ENCODE data around the gene GALNT10. TPM values are rescaled to one million over a fixed set of nuclear protein-coding genes. Genes with fewer than 3 reads are reported as not detected.

Gene GALNT10
- total RNA-seq, 2 donors from 2014 or later = 30.2 to 43.4 TPM

DNA sequence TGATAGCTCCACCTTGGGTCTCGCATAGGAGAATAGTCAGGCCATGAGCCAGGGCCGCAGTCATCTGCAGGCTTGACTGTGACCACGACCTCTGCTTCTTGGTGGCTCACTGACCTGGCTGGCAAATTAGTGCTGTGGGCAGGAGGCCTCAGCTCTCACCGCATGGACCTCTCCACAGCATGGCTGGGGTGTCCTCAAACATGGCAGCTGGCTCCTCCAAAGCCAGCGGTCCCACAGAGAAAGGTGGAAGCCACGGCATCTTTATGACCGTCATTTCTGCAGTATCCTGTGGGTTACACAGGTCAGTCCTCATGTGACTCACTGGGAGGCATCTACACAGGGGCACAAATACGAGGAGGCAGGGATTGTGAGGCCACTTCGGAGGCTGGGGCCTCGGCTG lies 212.1 kb downstream of the GALNT10 start:
- TF ChIP-seq, protein P1, sequence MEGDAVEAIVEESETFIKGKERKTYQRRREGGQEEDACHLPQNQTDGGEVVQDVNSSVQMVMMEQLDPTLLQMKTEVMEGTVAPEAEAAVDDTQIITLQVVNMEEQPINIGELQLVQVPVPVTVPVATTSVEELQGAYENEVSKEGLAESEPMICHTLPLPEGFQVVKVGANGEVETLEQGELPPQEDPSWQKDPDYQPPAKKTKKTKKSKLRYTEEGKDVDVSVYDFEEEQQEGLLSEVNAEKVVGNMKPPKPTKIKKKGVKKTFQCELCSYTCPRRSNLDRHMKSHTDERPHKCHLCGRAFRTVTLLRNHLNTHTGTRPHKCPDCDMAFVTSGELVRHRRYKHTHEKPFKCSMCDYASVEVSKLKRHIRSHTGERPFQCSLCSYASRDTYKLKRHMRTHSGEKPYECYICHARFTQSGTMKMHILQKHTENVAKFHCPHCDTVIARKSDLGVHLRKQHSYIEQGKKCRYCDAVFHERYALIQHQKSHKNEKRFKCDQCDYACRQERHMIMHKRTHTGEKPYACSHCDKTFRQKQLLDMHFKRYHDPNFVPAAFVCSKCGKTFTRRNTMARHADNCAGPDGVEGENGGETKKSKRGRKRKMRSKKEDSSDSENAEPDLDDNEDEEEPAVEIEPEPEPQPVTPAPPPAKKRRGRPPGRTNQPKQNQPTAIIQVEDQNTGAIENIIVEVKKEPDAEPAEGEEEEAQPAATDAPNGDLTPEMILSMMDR (conservative IDR thresholded peaks at IDR 0.05) = no peak
- H3K4me1 ChIP-seq (ENCODE audit: control insufficient read depth, insufficient read depth, low read length) = peaks cover 7% of the 10 kb centered on the region
- H3K27ac ChIP-seq (ENCODE audit: low read depth, low read length) = no peak overlapping the region
- Mint-ChIP-seq H3K36me3 (ENCODE audit: low read depth) (no peaks in the 10 kb centered on the region), H3K9me3 (no peaks in the 10 kb centered on the region), H3K4me3 (no peak overlapping the region), H3K27ac (no peak overlapping the region), H3K27me3 (ENCODE audit: insufficient read depth) (peaks cover 55% of the 10 kb centered on the region), H3K4me1 (peaks cover 19% of the 10 kb centered on the region)
- DNase-seq = no peak
- peaks cover 17% of the 10 kb centered on the region for H3K36me3 ChIP-seq (ENCODE audit: control insufficient read depth, insufficient read depth, low read length)
- no peaks in the 10 kb centered on the region for H3K9me3 ChIP-seq (ENCODE audit: control insufficient read depth, low read length)
- 94 to 100% methylated on average over 7 to 10 of the region's 10 CpGs for WGBS, 2 experiments (ENCODE audit: insufficient coverage in 1 of 2, insufficient read length in 1 of 2)
- H3K4me3 ChIP-seq (ENCODE audit: low read length) = no peak overlapping the region
- H3K9ac ChIP-seq (ENCODE audit: extremely low read depth, low read length, poor library complexity, severe bottlenecking) = no peak overlapping the region
- no peaks in the 10 kb centered on the region for H3K27me3 ChIP-seq (ENCODE audit: control insufficient read depth, insufficient read depth, low read length, poor library complexity, severe bottlenecking)

DNA sequence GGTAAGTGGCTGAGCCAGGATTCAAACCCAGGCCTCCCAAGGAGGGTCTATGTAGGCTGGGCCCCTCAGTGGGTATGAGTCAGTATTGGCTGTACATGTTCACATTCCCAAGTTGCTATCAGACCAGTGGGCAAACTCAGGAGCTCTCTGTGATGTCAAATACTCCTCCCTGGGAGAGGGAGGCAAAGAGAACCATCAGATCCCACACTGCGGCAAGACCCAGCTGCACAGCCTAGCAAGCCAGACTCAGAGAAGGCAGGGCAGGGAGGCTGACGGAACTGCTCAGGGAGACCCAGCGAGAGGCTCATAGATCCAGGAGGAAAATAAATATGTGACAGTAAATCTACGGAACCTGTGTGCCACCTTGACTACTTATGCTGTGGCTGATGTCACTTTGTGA lies 212.7 kb downstream of the GALNT10 start:
- Mint-ChIP-seq H3K27ac (no peak overlapping the region), H3K27me3 (ENCODE audit: insufficient read depth) (peaks cover 56% of the 10 kb centered on the region), H3K4me3 (no peak overlapping the region), H3K9me3 (no peaks in the 10 kb centered on the region), H3K4me1 (peaks cover 25% of the 10 kb centered on the region), H3K36me3 (ENCODE audit: low read depth) (no peaks in the 10 kb centered on the region)
- 96 to 100% methylated on average over 3 to 4 of the region's 4 CpGs for WGBS, 2 experiments (ENCODE audit: insufficient coverage in 1 of 2, insufficient read length in 1 of 2)
- DNase-seq = no peak
- H3K4me3 ChIP-seq (ENCODE audit: low read length) = no peak overlapping the region
- no peaks in the 10 kb centered on the region for H3K27me3 ChIP-seq (ENCODE audit: control insufficient read depth, insufficient read depth, low read length, poor library complexity, severe bottlenecking)
- H3K9ac ChIP-seq (ENCODE audit: extremely low read depth, low read length, poor library complexity, severe bottlenecking) = no peak overlapping the region
- TF ChIP-seq, protein P1 (conservative IDR thresholded peaks at IDR 0.05) = no peak
- no peak overlapping the region for H3K27ac ChIP-seq (ENCODE audit: low read depth, low read length)
- H3K36me3 ChIP-seq (ENCODE audit: control insufficient read depth, insufficient read depth, low read length) = peaks cover 17% of the 10 kb centered on the region
- peaks cover 11% of the 10 kb centered on the region for H3K4me1 ChIP-seq (ENCODE audit: control insufficient read depth, insufficient read depth, low read length)
- H3K9me3 ChIP-seq (ENCODE audit: control insufficient read depth, low read length) = no peaks in the 10 kb centered on the region

DNA sequence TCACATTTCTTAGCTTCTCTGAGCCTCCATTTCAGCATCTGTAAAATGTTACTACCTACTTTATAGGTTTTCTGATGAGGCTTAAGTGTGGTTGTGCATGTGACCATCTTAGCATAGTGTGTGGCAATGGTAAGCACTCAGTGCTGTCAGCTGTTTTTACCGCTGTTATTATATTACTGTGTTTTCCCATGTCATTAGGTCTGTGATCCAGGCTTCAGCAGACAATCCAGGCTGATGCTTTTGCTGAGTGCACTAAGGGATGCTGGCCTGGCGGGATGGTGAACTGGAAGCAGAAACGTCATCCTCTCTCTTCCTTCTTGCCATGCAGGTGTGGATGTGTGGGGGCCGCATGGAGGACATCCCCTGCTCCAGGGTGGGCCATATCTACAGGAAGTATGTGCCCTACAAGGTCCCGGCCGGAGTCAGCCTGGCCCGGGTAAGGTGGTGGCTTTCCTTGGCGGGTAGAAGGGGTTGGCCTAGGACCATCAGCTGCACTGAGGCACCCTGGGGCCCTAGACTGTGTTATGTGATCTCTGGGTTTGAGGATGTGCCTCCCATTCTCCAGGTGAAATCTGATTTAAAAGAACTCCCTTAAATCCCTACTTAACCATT lies 213.3 kb downstream of the GALNT10 start:
- Mint-ChIP-seq H3K9me3 (no peaks in the 10 kb centered on the region), H3K27me3 (ENCODE audit: insufficient read depth) (peaks cover 59% of the 10 kb centered on the region), H3K4me3 (no peak overlapping the region), H3K36me3 (ENCODE audit: low read depth) (no peaks in the 10 kb centered on the region), H3K4me1 (peaks cover 28% of the 10 kb centered on the region), H3K27ac (no peak overlapping the region)
- 87 to 90% methylated on average over 7 to 8 of the region's 8 CpGs for WGBS, 2 experiments (ENCODE audit: insufficient coverage in 1 of 2, insufficient read length in 1 of 2)
- peaks cover 17% of the 10 kb centered on the region for H3K36me3 ChIP-seq (ENCODE audit: control insufficient read depth, insufficient read depth, low read length)
- TF ChIP-seq, protein P1 (conservative IDR thresholded peaks at IDR 0.05) = no peak
- no peak for DNase-seq
- no peaks in the 10 kb centered on the region for H3K9me3 ChIP-seq (ENCODE audit: control insufficient read depth, low read length)
- H3K9ac ChIP-seq (ENCODE audit: extremely low read depth, low read length, poor library complexity, severe bottlenecking) = no peak overlapping the region
- H3K27ac ChIP-seq (ENCODE audit: low read depth, low read length) = no peak overlapping the region
- H3K4me1 ChIP-seq (ENCODE audit: control insufficient read depth, insufficient read depth, low read length) = peaks cover 11% of the 10 kb centered on the region
- H3K4me3 ChIP-seq (ENCODE audit: low read length) = no peak overlapping the region
- H3K27me3 ChIP-seq (ENCODE audit: control insufficient read depth, insufficient read depth, low read length, poor library complexity, severe bottlenecking) = no peaks in the 10 kb centered on the region

Measured in endodermal cell (in vitro differentiated cells).